NCI-H1105 treated with DMSO at 0.1 percent for 48 hours (cell line): Measurements from ENCODE around the gene MBD3L1.

Experiments used
- DNase-seq: peaks from one replicate; lab custom pipeline; 2025; lab: John Stamatoyannopoulos, UW

MBD3L1 gene

GRCh38 chr19:8880868-8881488 is 48.8 kb downstream of the MBD3L1 start:
- no peak for DNase-seq

- DNase-seq: no peak
Observed at GRCh38 chr19:8881512-8881911, 49.3 kb downstream of the MBD3L1 start.

GRCh38 chr19:8884416-8884815 is 52.2 kb downstream of the MBD3L1 start:
- no peak for DNase-seq

- no peak for DNase-seq
Observed at GRCh38 chr19:8887364-8887763, 55.2 kb downstream of the MBD3L1 start.

GRCh38 chr19:8890260-8890659 is 58.1 kb downstream of the MBD3L1 start:
- no peak for DNase-seq
